OCI-LY1 (cell line): ENCODE data around the gene INPP5A.
"Not testable (repeated sequence)": the region's sequence is repeated elsewhere in the genome, so short reads cannot be mapped to it uniquely, and the experiment has no call there.

Source experiments
- H2AFZ ChIP-seq: fragments of 200-600 bp; sonication (generic), shearing (Covaris generic); 2 replicates; pipeline ENCODE4 v1.6.0; 2014; ENCODE audit warnings: antibody characterized with exemption, mild to moderate bottlenecking, low read length
- H3F3A ChIP-seq: fragments of 200-600 bp; sonication (generic), shearing (Covaris generic); 2 replicates; pipeline ENCODE4 v1.6.0; 2014; ENCODE audit warnings: mild to moderate bottlenecking, antibody characterized with exemption, low read length, moderate library complexity; ENCODE audit not compliant: insufficient read depth
- H3K27ac ChIP-seq: fragments of 200-600 bp; sonication (generic); 2 replicates; pipeline ENCODE4 v1.5.1; 2014; ENCODE audit warnings: low read length, mixed run types, mild to moderate bottlenecking, low read depth; ENCODE audit not compliant: poor library complexity, severe bottlenecking
- H3K27me3 ChIP-seq: fragments of 200-600 bp; sonication (generic); 2 replicates; pipeline ENCODE4 v1.6.0; 2014; ENCODE audit warnings: antibody characterized with exemption, mild to moderate bottlenecking, low read length, moderate library complexity; ENCODE audit not compliant: insufficient read depth
- H3K36me3 ChIP-seq: fragments of 200-600 bp; sonication (generic); 2 replicates; pipeline ENCODE4 v1.6.1; 2014; ENCODE audit warnings: mild to moderate bottlenecking, antibody characterized with exemption, low read length, moderate library complexity, mixed read lengths; ENCODE audit not compliant: insufficient read depth
- H3K4me1 ChIP-seq: fragments of 200-600 bp; sonication (generic); 2 replicates; pipeline ENCODE4 v1.5.1; 2014; ENCODE audit warnings: mild to moderate bottlenecking, low read length, moderate library complexity; ENCODE audit not compliant: insufficient read depth, severe bottlenecking
- H3K4me2 ChIP-seq: fragments of 200-600 bp; sonication (generic), shearing (Covaris generic); 2 replicates; pipeline ENCODE4 v1.6.1; 2014; ENCODE audit warnings: low read length
- H3K4me3 ChIP-seq: fragments of 200-600 bp; sonication (generic); 2 replicates; pipeline ENCODE4 v1.5.1; 2014; ENCODE audit warnings: low read length, low read depth, mild to moderate bottlenecking, mixed read lengths; ENCODE audit not compliant: poor library complexity, severe bottlenecking
- H3K79me2 ChIP-seq: fragments of 200-600 bp; shearing (Covaris generic); 2 replicates; pipeline ENCODE4 v1.6.1; 2016; ENCODE audit warnings: mixed run types, low read length, mixed read lengths; ENCODE audit not compliant: insufficient read depth
- H3K9ac ChIP-seq: fragments of 200-600 bp; sonication (generic), shearing (Covaris generic); 2 replicates; pipeline ENCODE4 v1.6.1; 2014; ENCODE audit warnings: mild to moderate bottlenecking, low read length, mixed read lengths
- H3K9me2 ChIP-seq: fragments of 200-600 bp; sonication (generic), shearing (Covaris generic); 2 replicates; pipeline ENCODE4 v1.6.1; 2014; ENCODE audit warnings: low read depth, mild to moderate bottlenecking, low read length, mixed read lengths
- H3K9me3 ChIP-seq: fragments of 200-600 bp; shearing (Covaris generic); 2 replicates; pipeline ENCODE4 v1.6.1; 2014; ENCODE audit warnings: low read length, mixed read lengths
- H4K20me1 ChIP-seq: fragments of 200-600 bp; sonication (generic), shearing (Covaris generic); 2 replicates; pipeline ENCODE4 v1.6.0; 2016; ENCODE audit warnings: mild to moderate bottlenecking, low read length; ENCODE audit not compliant: insufficient read depth
- EZH2 ChIP-seq: fragments of 200-600 bp; sonication (generic), shearing (Covaris generic); IDR thresholded peaks from 2 replicates; pipeline ENCODE4 v1.8.0; 2017; ENCODE audit warnings: borderline replicate concordance, mixed run types, mild to moderate bottlenecking, antibody characterized with exemption, low read length, moderate library complexity, mixed read lengths
- TF ChIP-seq, protein P1 (sequence below): fragments of 200-600 bp; sonication (generic), shearing (Covaris generic); IDR thresholded peaks from 2 replicates; pipeline ENCODE4 v1.5.1; 2017; ENCODE audit warnings: mild to moderate bottlenecking, antibody characterized with exemption, low read length, moderate library complexity, mixed read lengths

Gene INPP5A

DNA sequence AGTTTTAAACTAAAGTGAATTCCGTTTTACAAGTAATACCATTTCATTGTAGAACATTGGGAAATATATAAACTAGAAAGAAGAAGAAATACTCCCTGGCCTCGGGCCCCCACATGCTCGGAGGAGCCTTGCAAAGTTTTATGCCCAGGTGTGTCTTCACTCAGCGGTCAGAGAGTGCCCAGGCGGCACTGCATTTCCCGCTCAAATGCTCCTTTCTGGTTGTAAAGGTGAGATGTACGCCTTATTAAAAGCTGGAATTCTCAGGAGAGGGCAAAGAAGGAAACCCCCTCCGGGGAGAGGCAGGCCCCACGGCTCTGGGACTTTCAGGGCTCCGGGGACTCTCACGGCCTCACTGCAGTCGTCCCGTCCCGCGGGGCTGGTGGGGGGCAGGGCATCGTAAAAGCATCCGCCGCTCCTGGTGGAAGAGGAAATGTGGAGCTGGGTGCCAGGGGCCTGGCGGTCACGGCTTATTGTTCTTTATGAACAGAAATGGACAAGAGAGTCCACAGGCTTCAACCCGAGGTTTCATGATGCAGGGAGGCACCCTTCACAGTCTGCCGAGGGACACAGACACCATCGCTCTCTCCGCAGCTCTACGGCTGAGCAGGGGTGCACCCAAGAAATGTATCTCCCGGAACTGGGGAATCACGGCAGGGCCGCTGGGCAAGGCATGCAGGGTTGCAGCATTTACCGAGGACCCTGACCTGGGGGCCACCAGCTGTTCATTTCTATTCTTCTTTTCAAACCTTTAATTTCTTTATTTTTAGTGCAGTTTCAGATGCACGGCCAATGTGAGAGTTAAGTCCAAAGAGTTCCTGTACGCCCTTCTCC is 47.7 kb upstream of the INPP5A start:
- H2AFZ ChIP-seq = no peak overlapping the region
- H3K27me3 ChIP-seq = no peaks in the 10 kb centered on the region; the same call in 1 of the 2 replicates
- TF ChIP-seq EZH2 = no peak
- TF ChIP-seq, protein P1, sequence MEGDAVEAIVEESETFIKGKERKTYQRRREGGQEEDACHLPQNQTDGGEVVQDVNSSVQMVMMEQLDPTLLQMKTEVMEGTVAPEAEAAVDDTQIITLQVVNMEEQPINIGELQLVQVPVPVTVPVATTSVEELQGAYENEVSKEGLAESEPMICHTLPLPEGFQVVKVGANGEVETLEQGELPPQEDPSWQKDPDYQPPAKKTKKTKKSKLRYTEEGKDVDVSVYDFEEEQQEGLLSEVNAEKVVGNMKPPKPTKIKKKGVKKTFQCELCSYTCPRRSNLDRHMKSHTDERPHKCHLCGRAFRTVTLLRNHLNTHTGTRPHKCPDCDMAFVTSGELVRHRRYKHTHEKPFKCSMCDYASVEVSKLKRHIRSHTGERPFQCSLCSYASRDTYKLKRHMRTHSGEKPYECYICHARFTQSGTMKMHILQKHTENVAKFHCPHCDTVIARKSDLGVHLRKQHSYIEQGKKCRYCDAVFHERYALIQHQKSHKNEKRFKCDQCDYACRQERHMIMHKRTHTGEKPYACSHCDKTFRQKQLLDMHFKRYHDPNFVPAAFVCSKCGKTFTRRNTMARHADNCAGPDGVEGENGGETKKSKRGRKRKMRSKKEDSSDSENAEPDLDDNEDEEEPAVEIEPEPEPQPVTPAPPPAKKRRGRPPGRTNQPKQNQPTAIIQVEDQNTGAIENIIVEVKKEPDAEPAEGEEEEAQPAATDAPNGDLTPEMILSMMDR = no peak
- H3K4me3 ChIP-seq = no peak overlapping the region
- no peaks in the 10 kb centered on the region for H3K4me1 ChIP-seq
- H3F3A ChIP-seq = no peaks in the 10 kb centered on the region
- no peaks in the 10 kb centered on the region for H3K36me3 ChIP-seq
- H3K9me3 ChIP-seq = no peaks in the 10 kb centered on the region
- H3K27ac ChIP-seq = no peak overlapping the region
- no peaks in the 10 kb centered on the region for H3K79me2 ChIP-seq
- H3K9me2 ChIP-seq = no peaks in the 10 kb centered on the region
- no peaks in the 10 kb centered on the region for H4K20me1 ChIP-seq
- no peak overlapping the region for H3K9ac ChIP-seq
- H3K4me2 ChIP-seq = no peak overlapping the region

DNA sequence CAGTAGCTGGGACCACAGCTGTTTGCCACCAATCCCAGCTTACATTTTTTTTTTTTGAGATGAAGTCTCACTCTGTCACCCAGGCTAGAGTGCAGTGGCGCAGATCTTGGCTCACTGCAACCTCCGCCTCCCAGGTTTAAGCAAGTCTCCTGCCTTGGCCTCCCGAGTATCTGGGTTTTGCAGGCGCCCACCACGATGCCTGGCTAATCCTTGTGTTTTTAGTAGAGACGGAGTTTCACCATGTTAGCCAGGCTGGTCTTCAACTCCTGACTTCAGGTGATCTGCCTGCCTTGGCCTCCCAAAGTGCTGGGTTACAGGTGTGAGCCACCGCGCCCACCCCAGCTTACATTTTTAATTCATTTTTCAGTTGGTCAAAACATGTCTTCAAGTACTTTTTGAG is 46.1 kb upstream of the INPP5A start:
- H3K9me2 ChIP-seq = not testable (repeated sequence)

DNA sequence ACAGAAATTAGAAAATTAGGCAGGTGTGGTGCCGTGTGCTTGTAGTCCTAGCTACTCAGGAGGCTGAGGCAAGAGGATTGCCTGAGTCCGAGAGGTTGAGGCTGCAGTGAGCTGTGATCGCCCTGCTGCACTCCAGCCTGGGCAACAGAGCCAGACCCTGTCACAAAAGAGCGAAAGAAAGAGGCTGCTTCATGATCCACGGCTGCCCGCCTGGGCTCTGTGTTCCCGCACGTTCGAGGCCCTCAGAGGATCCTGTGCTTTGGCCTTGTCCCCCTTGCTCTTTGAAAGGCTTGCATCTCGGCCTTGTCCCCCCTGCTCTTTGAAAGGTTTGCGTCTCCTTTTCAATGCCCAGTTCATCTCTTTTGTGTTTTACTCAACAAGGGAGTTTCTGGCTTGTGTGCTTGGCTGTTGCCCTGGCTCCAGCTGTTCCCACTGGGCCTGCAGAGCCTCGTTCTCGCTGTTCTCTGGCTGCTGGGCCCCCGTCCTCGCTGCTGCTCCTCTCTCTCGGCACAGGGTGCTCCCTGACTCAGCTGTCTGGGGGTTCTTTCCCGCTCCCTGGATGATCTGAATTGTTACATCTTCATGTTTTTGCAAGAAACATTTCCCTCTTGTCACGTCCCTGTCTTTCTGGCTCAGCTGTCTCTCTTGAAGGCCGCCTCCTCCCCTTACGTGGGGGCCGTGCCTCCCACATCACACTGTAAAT is 45.1 kb upstream of the INPP5A start:
- Histone ChIP-seq H3K9me3 (no peaks in the 10 kb centered on the region), H3K27ac (no peak overlapping the region), H3F3A (no peaks in the 10 kb centered on the region), H3K4me2 (no peak overlapping the region), H3K9ac (no peak overlapping the region), H3K79me2 (no peaks in the 10 kb centered on the region), H3K4me1 (no peaks in the 10 kb centered on the region), H4K20me1 (no peaks in the 10 kb centered on the region), H3K4me3 (no peak overlapping the region), H3K36me3 (no peaks in the 10 kb centered on the region), H3K9me2 (no peaks in the 10 kb centered on the region), H3K27me3 (no peaks in the 10 kb centered on the region; the same call in 1 of the 2 replicates), H2AFZ (no peak overlapping the region)
- TF ChIP-seq, protein P1 = no peak
- TF ChIP-seq EZH2 = no peak

More for the DNA sequence above, 46.1 kb upstream of the INPP5A start:
- not testable (repeated sequence) for H3K79me2 ChIP-seq, H3K27ac ChIP-seq, H3K4me3 ChIP-seq, H3K9ac ChIP-seq, H3F3A ChIP-seq, H3K27me3 ChIP-seq, H3K36me3 ChIP-seq, H3K4me1 ChIP-seq, H3K9me3 ChIP-seq, H4K20me1 ChIP-seq, H2AFZ ChIP-seq, H3K4me2 ChIP-seq
